Measurements from ENCODE around the gene GALNT14. TPM values are rescaled to one million over a fixed set of nuclear protein-coding genes. Genes with fewer than 3 reads are reported as not detected.

The GALNT14 gene
- total and polyA plus RNA-seq, 2 of the 8 experiments (the other 6 are each of a cell fraction or from before 2014, with no cell fraction given), result 13.0 to 13.7 TPM

GRCh38 chr2:30883822-30884221 lies 254.4 kb downstream of the GALNT14 start (continued):
- TF ChIP-seq GTF2F1 (IDR thresholded peaks at IDR 0.05; ENCODE audit: borderline replicate concordance, low read depth, low read length), result no peak
- TF ChIP-seq KDM1A (IDR thresholded peaks at IDR 0.05; ENCODE audit: borderline replicate concordance, low read length), result no peak
- TF ChIP-seq EZH2 (IDR thresholded peaks at IDR 0.05; ENCODE audit: low read depth, low read length, severe bottlenecking), result no peak
- no peak for TF ChIP-seq JUN (IDR thresholded peaks at IDR 0.05; ENCODE audit: low read depth, low read length)
- TF ChIP-seq BACH1 (IDR thresholded peaks at IDR 0.05; ENCODE audit: low read length), result no peak

Measured in H1 (cell line).